T-cell (primary cell): ENCODE results near the gene SYNE2. TPM values are rescaled to one million over a fixed set of nuclear protein-coding genes. Genes with fewer than 3 reads are reported as not detected.
A peak's percentile ranks its signal among the peaks of the same experiment; 100 is the strongest.

Experiments
- ATAC-seq, 4 experiments: fragments of 200-7000 bp in 3 of 4; fragments of 150-1000 bp in 1 of 4; cut with Tn5 transposase; replicated peaks in 1 of 4; 1 replicate in 3 of 4; 2 replicates in 1 of 4; pipeline ENCODE4 v1.10.0; 2021; ENCODE audit warnings: moderate library complexity in 3 of 4, mild to moderate bottlenecking in 2 of 4, moderate number of reproducible peaks in 1 of 4
- CTCF ChIA-PET, 2 donors: fragments of 300-600 bp; sonication (Branson Sonifier 250); formaldehyde crosslinking; loops; one replicate each; lab custom pipeline; 2022; ENCODE audit warnings: antibody characterized with exemption in 2 of 2; lab: Charles Lee
- POLR2A ChIA-PET, 2 donors: fragments of 300-600 bp; sonication (Branson Sonifier 250); formaldehyde crosslinking; loops; one replicate each; lab custom pipeline; 2022; ENCODE audit warnings: antibody characterized with exemption in 2 of 2; lab: Charles Lee
- DNase-seq, 35 experiments: peaks; one replicate each; pipeline versions ENCODE4 v3.0.0 to v3.0.0-alpha.2; 2013 to 2023
- H3K27ac ChIP-seq: one replicate; pipeline ENCODE4 v1.5.1; 2013; ENCODE audit warnings: low read length
- H3K27me3 ChIP-seq, 2 experiments: replicated peaks in 1 of 2; 1 replicate in 1 of 2; 2 replicates in 1 of 2; pipeline versions ENCODE4 v1.6.1 to v1.7.0; 2013; ENCODE audit warnings: low read length in 1 of 2, mixed read lengths in 1 of 2; ENCODE audit not compliant: control insufficient read depth in 2 of 2, insufficient read depth in 2 of 2; ENCODE audit errors: extremely low read depth in 1 of 2
- H3K36me3 ChIP-seq, 2 donors: 1 replicate in 1 of 2; 2 replicates in 1 of 2; pipeline versions ENCODE4 v1.6.1 to v1.7.0; 2013; ENCODE audit warnings: low read length in 1 of 2; ENCODE audit not compliant: control insufficient read depth in 2 of 2, insufficient read depth in 1 of 2; ENCODE audit errors: extremely low read depth in 1 of 2
- H3K4me1 ChIP-seq, 2 experiments: 1 replicate in 1 of 2; 2 replicates in 1 of 2; pipeline versions ENCODE4 v1.6.1 to v1.7.0; 2013; ENCODE audit warnings: low read length in 2 of 2, mixed read lengths in 1 of 2; ENCODE audit not compliant: insufficient read depth in 2 of 2, control insufficient read depth in 1 of 2; ENCODE audit errors: extremely low read depth in 1 of 2
- H3K4me3 ChIP-seq, 2 donors: 1 replicate in 1 of 2; 2 replicates in 1 of 2; pipeline versions ENCODE4 v1.5.1 to v1.7.0; 2013; ENCODE audit warnings: mild to moderate bottlenecking in 2 of 2, low read length in 1 of 2, moderate library complexity in 1 of 2; ENCODE audit not compliant: control insufficient read depth in 1 of 2; ENCODE audit errors: extremely low read depth in 1 of 2
- H3K9me3 ChIP-seq: 2 replicates; pipeline ENCODE4 v1.7.0; 2013
- H3K27ac Mint-ChIP-seq, 2 donors: one replicate each; pipeline ENCODE4 v1.8.0; 2020 to 2021; ENCODE audit warnings: mild to moderate bottlenecking in 2 of 2, mixed read lengths in 2 of 2
- H3K27me3 Mint-ChIP-seq, 2 donors: one replicate each; pipeline ENCODE4 v1.8.0; 2021 to 2022; ENCODE audit warnings: mixed read lengths in 2 of 2
- H3K36me3 Mint-ChIP-seq: one replicate; pipeline ENCODE4 v1.8.0; 2021; ENCODE audit warnings: mixed read lengths
- H3K4me1 Mint-ChIP-seq, 3 donors: one replicate each; pipeline ENCODE4 v1.8.0; 2020 to 2022; ENCODE audit warnings: mixed read lengths in 3 of 3, mild to moderate bottlenecking in 1 of 3
- H3K4me3 Mint-ChIP-seq, 3 donors: one replicate each; pipeline ENCODE4 v1.8.0; 2020 to 2022; ENCODE audit warnings: mild to moderate bottlenecking in 3 of 3, mixed read lengths in 3 of 3, moderate library complexity in 3 of 3
- H3K9me3 Mint-ChIP-seq, 3 donors: one replicate each; pipeline ENCODE4 v1.8.0; 2020 to 2022; ENCODE audit warnings: mixed read lengths in 3 of 3
- WGBS: methylation state at CpG from one replicate; pipeline ENCODE4 v1.1.5; 2013; ENCODE audit warnings: missing lambda C conversion rate; ENCODE audit not compliant: insufficient coverage; 5-methylcytosine and 5-hydroxymethylcytosine counted together
- total RNA-seq, 35 experiments: library from RNA in 6 of 35; stranded (reverse) in 6 of 35; fragments of 120-200 nt in 1 of 35; gene quantifications; one replicate each; pipeline versions ENCODE4 v1.2.1 to v1.2.4 and lab custom pipeline; 2013 to 2026

SYNE2 gene
- total RNA-seq, 5 donors from 2014 or later (not counting 1 experiment from before 2014, with no cell fraction given): 150 to 321 (median 229) TPM

GRCh38 chr14:64186231-64187129 lies 333.7 kb downstream of the SYNE2 start:
- Histone ChIP-seq H3K27me3 (no peaks in the 10 kb centered on the region), H3K27ac (no peak overlapping the region), H3K9me3 (no peaks in the 10 kb centered on the region), H3K4me3 (no peak overlapping the region), H3K4me1 (no peaks in the 10 kb centered on the region), H3K36me3 (peaks cover 0 to 64% of the 10 kb centered on the region in 2 donors)
- ATAC-seq: no peak
- 93% methylated on average over 10 of the region's 12 CpGs for WGBS
- DNase-seq: no peak
- POLR2A ChIA-PET: interaction anchor here in 1 of 2 donors (0.5 kb wide), 1 partner anchor 180 kb away, joined by 3 read pairs; no protein-coding TSS in a partner anchor
- Mint-ChIP-seq H3K27ac (no peak overlapping the region), H3K9me3 (no peaks in the 10 kb centered on the region), H3K4me3 (no peak overlapping the region), H3K36me3 (peaks cover 68% of the 10 kb centered on the region), H3K4me1 (peaks cover 0 to 3% (median 0%) of the 10 kb centered on the region in 3 donors), H3K27me3 (no peaks in the 10 kb centered on the region)
- CTCF ChIA-PET: no interaction called here

GRCh38 chr14:64187331-64187730 lies 334.5 kb downstream of the SYNE2 start:
- Mint-ChIP-seq H3K4me3 (no peak overlapping the region), H3K36me3 (peaks cover 71% of the 10 kb centered on the region), H3K27ac (no peak overlapping the region), H3K9me3 (no peaks in the 10 kb centered on the region), H3K27me3 (no peaks in the 10 kb centered on the region), H3K4me1 (peaks cover 0 to 6% (median under 1%) of the 10 kb centered on the region in 3 donors)
- 100% methylated on average over 1 of the region's 3 CpGs for WGBS
- no peaks in the 10 kb centered on the region for H3K4me1 ChIP-seq
- no peaks in the 10 kb centered on the region for H3K9me3 ChIP-seq
- no peak overlapping the region for H3K27ac ChIP-seq
- DNase-seq: no peak
- no peak for ATAC-seq
- CTCF ChIA-PET: no interaction called here
- peaks cover 0 to 69% of the 10 kb centered on the region in 2 donors for H3K36me3 ChIP-seq
- no peaks in the 10 kb centered on the region for H3K27me3 ChIP-seq
- H3K4me3 ChIP-seq: no peak overlapping the region
- POLR2A ChIA-PET: no interaction called here

- no peak overlapping the region for H3K27ac ChIP-seq
- Mint-ChIP-seq H3K27me3 (no peaks in the 10 kb centered on the region), H3K4me3 (no peak overlapping the region), H3K9me3 (no peaks in the 10 kb centered on the region), H3K4me1 (peaks cover 26 to 38% (median 31%) of the 10 kb centered on the region in 3 donors), H3K27ac (peak overlapping the region in 1 of 2 donors; percentile 53), H3K36me3 (peaks cover 67% of the 10 kb centered on the region)
- ChIA-PET POLR2A (interaction anchor here in 1 of 2 donors (0.5 kb wide), 1 partner anchor 341 kb away, joined by 3 read pairs; no protein-coding TSS in a partner anchor), CTCF (no interaction called here)
- DNase-seq (no peak), ATAC-seq (no peak)
- H3K27me3 ChIP-seq: no peaks in the 10 kb centered on the region
- H3K4me1 ChIP-seq: peaks cover 0 to 15% of the 10 kb centered on the region in 2 experiments
- H3K36me3 ChIP-seq: peaks cover 4 to 71% of the 10 kb centered on the region in 2 donors
- no peak overlapping the region for H3K4me3 ChIP-seq
- no peaks in the 10 kb centered on the region for H3K9me3 ChIP-seq
- WGBS: 100% methylated on average over 2 of the region's 3 CpGs
These were observed 338.2 kb downstream of the SYNE2 start for GRCh38 chr14:64190974-64191502.

GRCh38 chr14:64191756-64192155 lies 339.0 kb downstream of the SYNE2 start:
- H3K36me3 ChIP-seq: peaks cover 4 to 65% of the 10 kb centered on the region in 2 donors
- no peak overlapping the region for H3K27ac Mint-ChIP-seq
- H3K4me1 ChIP-seq: peaks cover 3 to 19% of the 10 kb centered on the region in 2 experiments
- 79% methylated on average over 2 of the region's 2 CpGs for WGBS
- H3K4me1 Mint-ChIP-seq: peaks cover 33 to 44% (median 38%) of the 10 kb centered on the region in 3 donors
- no peak overlapping the region for H3K4me3 Mint-ChIP-seq
- no peaks in the 10 kb centered on the region for H3K27me3 Mint-ChIP-seq
- H3K9me3 ChIP-seq: no peaks in the 10 kb centered on the region
- CTCF ChIA-PET: no interaction called here
- POLR2A ChIA-PET: interaction anchor here in 1 of 2 donors (0.5 kb wide), 1 partner anchor 341 kb away, joined by 3 read pairs; no protein-coding TSS in a partner anchor
- no peaks in the 10 kb centered on the region for H3K9me3 Mint-ChIP-seq
- peaks cover 65% of the 10 kb centered on the region for H3K36me3 Mint-ChIP-seq
- no peaks in the 10 kb centered on the region for H3K27me3 ChIP-seq
- no peak overlapping the region for H3K4me3 ChIP-seq
- DNase-seq (no peak), ATAC-seq (no peak)
- H3K27ac ChIP-seq: no peak overlapping the region

- no peaks in the 10 kb centered on the region for H3K27me3 ChIP-seq
- no peak overlapping the region for H3K4me3 ChIP-seq
- Mint-ChIP-seq H3K4me1 (peaks cover 40 to 60% (median 50%) of the 10 kb centered on the region in 3 donors), H3K4me3 (no peak overlapping the region), H3K27ac (peak overlapping the region; percentile 84 to 85), H3K9me3 (no peaks in the 10 kb centered on the region), H3K36me3 (peaks cover 65% of the 10 kb centered on the region), H3K27me3 (no peaks in the 10 kb centered on the region)
- 100% methylated on average over 1 of the region's 2 CpGs for WGBS
- H3K27ac ChIP-seq: peak overlapping the region; percentile 77
- POLR2A ChIA-PET: no interaction called here
- H3K4me1 ChIP-seq: peaks cover 3 to 19% of the 10 kb centered on the region in 2 experiments
- ATAC-seq (no peak), DNase-seq (no peak)
- peaks cover 4 to 54% of the 10 kb centered on the region in 2 donors for H3K36me3 ChIP-seq
- no peaks in the 10 kb centered on the region for H3K9me3 ChIP-seq
- CTCF ChIA-PET: no interaction called here
These were observed 341.0 kb downstream of the SYNE2 start for GRCh38 chr14:64193821-64194220.

GRCh38 chr14:64194404-64194803 lies 341.6 kb downstream of the SYNE2 start:
- H3K27ac Mint-ChIP-seq: peak overlapping the region; percentile 84 to 85
- peaks cover 67% of the 10 kb centered on the region for H3K36me3 Mint-ChIP-seq
- peak overlapping the region; percentile 77 for H3K27ac ChIP-seq
- no peak for DNase-seq
- H3K4me3 ChIP-seq: no peak overlapping the region
- peaks cover 40 to 63% (median 50%) of the 10 kb centered on the region in 3 donors for H3K4me1 Mint-ChIP-seq
- ChIA-PET POLR2A (interaction anchor here in 1 of 2 donors (0.6 kb wide), 1 partner anchor 182 kb away, joined by 3 read pairs; no protein-coding TSS in a partner anchor), CTCF (interaction anchor here in 1 of 2 donors (0.6 kb wide), 1 partner anchor 323 kb away, joined by 3 read pairs; no protein-coding TSS in a partner anchor)
- no peak overlapping the region for H3K4me3 Mint-ChIP-seq
- no peaks in the 10 kb centered on the region for H3K27me3 Mint-ChIP-seq
- no peaks in the 10 kb centered on the region for H3K27me3 ChIP-seq
- peaks cover 3 to 19% of the 10 kb centered on the region in 2 experiments for H3K4me1 ChIP-seq
- H3K9me3 Mint-ChIP-seq: no peaks in the 10 kb centered on the region
- H3K9me3 ChIP-seq: no peaks in the 10 kb centered on the region
- no peak for ATAC-seq
- no CpG with 5 or more reads among the region's 3 CpGs for WGBS
- peaks cover 4 to 50% of the 10 kb centered on the region in 2 donors for H3K36me3 ChIP-seq
